Measurements from ENCODE around the gene BNC2. TPM values are rescaled to one million over a fixed set of nuclear protein-coding genes. Genes with fewer than 3 reads are reported as not detected.
"Not testable (repeated sequence)": the region's sequence is repeated elsewhere in the genome, so short reads cannot be mapped to it uniquely, and the experiment has no call there.

The BNC2 gene, protein sequence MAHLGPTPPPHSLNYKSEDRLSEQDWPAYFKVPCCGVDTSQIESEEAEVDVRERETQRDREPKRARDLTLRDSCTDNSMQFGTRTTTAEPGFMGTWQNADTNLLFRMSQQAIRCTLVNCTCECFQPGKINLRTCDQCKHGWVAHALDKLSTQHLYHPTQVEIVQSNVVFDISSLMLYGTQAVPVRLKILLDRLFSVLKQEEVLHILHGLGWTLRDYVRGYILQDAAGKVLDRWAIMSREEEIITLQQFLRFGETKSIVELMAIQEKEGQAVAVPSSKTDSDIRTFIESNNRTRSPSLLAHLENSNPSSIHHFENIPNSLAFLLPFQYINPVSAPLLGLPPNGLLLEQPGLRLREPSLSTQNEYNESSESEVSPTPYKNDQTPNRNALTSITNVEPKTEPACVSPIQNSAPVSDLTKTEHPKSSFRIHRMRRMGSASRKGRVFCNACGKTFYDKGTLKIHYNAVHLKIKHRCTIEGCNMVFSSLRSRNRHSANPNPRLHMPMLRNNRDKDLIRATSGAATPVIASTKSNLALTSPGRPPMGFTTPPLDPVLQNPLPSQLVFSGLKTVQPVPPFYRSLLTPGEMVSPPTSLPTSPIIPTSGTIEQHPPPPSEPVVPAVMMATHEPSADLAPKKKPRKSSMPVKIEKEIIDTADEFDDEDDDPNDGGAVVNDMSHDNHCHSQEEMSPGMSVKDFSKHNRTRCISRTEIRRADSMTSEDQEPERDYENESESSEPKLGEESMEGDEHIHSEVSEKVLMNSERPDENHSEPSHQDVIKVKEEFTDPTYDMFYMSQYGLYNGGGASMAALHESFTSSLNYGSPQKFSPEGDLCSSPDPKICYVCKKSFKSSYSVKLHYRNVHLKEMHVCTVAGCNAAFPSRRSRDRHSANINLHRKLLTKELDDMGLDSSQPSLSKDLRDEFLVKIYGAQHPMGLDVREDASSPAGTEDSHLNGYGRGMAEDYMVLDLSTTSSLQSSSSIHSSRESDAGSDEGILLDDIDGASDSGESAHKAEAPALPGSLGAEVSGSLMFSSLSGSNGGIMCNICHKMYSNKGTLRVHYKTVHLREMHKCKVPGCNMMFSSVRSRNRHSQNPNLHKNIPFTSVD
- total RNA-seq, result 25.8 TPM

DNA sequence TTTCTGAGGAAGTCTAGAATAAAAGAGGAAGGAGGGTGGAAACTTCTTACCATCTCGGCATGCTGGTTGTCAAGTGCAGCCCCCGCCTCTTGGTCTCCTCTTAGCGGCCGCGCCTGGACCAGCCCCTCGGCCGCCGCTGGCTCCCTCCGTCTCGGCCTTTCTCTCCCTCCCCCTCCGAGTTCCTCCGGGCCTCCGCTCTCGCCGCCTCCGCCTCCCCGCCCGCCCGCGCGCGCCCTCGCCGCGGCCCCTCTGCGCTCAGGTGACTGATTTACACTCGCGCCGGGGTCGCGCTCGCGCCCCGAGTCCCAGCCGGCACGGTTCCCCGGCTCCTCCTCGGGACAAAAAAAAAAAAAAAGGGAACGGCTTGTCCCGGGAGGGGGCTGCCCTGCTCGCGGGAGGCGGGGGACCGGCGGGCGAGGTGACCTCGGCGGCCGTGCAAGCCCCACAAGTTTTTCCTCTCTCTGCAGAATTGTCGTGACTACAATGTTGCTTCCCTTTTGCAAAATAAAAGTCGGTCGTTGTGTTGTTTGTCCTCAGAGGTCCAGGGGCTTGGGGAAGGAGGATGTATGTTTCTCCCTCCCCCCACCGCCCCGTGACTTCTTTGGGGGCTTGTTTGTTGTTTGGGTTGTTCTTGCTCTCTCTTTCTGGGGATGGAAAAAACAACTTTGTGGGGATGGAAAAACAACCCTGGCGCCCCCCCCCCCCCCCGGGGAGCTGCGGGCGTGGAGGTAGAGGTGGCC, at the start of gene BNC2:
BNC2 (minus strand) TSS at position 75 of the 740 bp plus-strand sequence; CDS start at position 53, 22 bp downstream.
- DNase-seq, result peak; percentile 85

DNA sequence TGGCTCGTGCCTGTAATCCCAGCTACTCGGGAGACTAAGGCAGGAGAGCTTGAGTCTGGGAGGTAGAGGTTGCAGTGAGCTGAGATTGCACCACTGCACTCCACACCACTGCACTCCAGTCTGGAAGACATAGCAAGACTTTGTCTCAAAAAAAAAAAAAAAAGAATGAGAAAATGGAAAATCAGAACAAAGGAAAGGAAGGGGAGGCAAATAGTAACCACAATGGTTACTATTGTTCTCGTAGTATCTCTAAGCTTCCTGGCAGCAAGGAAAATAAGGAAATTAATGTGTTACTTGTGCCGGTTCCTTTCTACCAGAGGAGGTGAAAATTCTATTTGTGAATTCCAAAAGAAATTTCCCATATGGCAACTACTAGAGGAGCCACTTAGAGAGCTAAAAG, 48.5 kb upstream of the BNC2 start:
- no peak for DNase-seq

DNA sequence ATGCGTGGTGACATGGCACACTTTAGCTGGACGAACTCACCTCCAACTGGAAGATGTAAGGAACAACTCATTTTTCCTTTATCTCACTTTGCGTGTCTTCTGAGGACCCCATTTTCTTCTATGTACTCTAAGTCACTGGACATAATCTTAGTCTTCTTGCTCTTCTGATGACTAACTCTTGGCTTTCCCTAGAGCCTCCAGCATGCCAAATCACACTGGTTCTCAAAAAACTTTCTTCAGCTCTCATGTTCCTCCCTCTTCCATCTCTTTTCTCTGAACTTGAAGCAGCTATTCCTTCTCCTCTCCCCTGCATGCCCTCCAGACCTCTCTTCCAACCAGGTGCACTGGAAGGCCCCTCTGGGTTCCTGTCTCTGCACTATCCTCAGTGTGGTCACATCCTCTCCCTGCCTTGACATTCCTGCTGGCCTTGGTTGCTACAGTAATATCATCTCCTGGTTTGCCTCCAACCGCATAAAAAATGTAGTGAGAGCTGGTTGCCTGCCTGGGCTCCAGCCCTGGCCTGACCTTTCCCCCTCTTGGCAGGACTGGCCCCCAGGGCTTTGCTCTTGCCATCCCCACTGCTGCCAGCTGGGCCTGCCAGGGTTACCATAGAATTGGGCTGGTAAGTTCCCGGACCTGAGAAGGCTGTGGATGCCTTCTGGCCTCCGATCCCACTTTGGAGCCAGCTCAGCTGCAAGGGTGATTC, 44.8 kb upstream of the BNC2 start:
- DNase-seq, result no peak

DNA sequence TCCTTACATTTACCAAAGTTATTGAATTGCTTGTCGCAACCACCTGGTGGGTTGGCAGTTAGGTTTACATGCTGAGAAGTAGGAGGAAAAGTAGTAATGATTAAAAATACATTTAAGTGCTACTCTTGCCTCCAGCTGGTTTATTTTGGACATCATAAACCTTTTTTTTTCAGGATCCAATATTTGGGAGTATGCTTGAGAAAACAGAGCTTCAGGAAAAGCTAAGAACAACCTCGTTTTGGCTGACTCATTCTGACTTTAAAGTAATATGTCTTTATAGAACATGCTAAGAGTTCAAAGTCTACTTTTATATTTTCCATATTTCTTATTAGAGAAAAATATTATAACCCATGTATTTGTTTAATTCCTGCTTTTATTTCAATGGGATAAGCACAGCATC, 41.7 kb upstream of the BNC2 start:
- DNase-seq, result no peak

DNA sequence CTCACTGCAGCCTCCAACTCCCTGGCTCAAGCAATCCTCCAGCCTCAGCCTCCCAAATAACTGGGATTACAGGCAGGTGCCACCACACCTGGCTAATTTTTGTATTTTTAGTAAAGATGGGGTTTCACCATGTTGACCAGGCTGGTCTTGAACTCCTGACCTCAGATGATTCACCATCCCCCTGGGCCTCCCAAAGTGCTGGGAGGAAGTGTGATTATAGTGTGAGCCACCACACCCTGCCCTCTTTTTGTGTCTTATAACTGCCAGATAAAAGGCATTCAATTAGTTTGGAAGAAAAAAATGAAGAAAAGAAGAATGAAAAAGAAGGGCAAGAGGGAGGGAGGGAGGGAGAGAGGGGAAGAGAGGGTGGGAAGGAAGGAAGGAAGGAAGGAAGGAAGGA, 37.7 kb upstream of the BNC2 start:
- not testable (repeated sequence) for DNase-seq

DNA sequence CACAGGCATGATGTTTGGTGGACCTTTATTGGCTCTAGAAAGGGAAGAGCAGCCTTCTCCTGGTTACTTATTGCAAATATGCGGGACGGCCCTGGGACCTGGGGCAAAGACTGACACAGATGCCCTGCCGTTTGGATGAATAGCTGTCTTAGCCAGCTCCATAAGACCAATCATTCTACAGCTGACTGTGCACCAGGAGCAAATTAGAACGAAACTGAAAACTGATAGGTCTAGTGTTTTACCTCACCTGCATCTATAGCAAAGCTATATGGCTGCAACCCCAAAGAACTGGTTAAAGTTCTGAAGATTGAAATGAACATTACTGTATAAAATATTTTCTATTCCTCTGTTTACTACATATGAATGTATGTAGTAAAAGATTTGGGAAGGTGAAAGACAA, 34.2 kb upstream of the BNC2 start:
- DNase-seq, result no peak

DNA sequence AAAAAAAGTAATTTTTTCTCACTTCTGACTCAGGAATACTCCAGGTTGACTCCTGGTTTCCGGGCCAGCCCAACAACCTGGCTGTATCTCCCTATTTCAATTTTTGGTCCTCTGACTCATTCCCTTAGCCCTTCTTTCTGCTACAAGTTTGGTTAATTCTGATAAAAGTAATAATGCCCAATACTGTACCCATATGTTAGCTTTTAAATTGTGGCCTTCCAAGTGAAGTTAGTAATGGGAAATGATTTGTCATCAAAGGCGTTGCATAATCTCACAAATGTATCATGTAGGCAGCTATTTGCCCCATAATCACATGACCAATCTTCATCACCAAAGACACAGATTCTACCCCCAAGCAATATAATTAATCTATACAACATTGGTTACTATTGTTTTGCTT, 31.1 kb upstream of the BNC2 start:
- DNase-seq, result no peak

DNA sequence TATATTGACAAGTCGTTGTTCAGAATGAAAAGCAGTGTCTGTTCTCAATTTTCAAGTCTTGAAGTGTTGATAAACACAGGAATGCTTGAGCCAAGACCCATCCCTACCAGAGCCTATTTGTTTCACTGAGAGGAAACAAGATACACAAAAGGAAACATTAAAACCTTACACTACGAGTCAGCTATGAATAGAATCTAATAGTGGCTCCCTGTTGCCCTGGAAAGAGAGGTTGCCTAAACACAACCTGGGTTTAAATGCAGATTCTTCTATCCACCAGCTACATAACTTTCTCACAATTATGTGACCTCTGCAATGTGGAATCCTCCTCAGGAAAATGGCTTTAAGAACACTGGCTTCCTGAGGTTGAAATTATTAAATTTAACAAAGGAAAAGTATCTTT, 29.1 kb upstream of the BNC2 start:
- DNase-seq, result no peak

DNA sequence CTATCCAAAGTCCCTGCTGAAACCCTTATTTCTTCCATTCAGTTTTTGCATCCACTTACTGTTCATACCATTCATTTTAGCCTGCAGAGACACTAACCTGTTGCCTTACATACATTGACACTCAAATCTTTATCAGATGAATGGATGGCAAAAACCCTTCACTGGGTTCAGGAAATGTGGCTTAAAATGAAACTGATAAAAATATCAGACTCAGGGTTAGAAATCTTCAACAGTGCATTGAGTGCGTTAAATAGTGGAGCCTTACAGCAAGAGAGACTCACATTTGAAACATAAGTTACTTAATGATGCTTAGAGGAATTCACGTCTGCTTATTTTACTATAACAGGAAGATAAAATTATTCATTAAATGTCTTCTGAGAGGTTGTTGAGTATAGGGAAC, 28.0 kb upstream of the BNC2 start:
- no peak for DNase-seq

DNA sequence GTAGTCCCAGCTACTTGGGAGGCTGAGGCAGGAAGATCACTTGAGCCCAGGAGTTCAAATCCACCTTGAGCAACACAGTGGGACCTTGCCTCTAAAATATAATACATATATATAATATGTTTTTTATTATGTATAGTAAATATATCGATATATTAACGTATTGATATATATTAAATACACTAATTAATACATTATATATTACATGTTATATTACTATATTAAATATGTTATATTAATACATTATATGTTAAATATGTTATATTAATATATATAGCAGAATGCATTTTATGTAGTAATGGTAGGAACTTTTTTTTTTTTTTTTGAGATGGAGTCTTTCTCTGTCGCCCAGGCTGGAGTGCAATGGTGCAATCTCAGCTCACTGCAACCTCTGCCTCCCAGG, 18.1 kb upstream of the BNC2 start:
- no peak for DNase-seq

DNA sequence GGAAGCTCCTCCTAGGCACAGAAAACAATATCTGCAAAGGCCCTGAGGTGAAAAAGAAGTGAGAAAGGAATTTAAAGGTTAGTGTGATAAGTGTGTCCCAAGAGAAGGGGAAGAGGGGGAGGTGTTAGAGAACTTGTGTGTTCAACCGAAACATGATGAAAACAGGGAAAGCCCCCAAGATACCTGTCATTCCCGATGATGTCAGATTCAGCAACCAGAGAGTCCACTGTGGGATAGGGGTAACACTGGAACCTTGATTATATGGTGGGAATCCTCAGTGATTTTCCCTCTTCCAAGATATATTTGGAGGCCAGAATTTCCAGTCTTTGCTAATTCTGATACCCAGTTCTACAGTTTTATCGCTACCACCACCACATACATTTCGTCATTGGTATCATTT, 15.5 kb upstream of the BNC2 start:
- DNase-seq, result no peak

DNA sequence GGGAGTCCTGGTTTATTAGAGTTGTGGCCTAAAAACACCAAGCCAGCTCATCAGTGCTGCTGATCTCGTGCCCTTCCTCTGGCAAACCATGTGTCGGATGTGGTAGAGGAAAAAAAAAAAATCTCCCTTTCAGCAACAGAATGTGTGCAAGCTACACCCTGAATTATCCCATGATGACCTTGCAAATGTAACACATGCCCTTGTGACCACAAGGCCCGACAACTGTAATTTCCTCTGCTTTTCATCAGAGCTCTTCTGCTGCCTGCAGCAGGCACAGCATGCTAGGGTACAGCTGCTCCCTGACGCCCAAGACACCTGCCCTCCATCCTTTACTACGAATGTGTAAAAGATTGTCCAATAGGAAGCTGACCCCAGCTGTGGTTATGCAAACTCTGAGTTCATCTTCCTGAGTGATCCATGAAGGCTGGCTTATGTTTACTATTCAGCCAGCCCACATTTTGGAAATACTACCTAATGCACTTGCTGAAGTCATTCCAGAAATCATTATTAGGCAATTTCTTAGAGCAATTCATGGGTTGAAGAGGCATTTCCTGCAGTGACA, 14.6 kb upstream of the BNC2 start:
- peak; percentile 51 for DNase-seq

DNA sequence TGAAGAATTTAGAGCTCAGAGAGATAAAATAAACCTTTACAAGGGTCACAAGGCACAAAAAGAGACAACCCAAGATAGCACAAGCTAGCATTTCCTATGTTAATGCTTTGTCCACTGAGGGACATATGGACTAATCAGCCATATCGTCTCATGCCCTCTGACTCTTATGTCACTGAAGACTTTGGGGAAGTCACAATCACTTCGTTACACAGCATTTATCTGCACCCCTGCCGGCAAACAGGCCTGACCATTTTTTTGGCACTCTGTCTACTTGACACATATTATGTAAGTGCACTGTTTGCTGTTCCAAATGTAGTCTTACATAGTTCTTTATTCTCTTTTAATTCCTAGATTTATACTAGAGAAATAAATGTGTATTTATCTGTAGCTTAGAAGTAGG, 13.9 kb upstream of the BNC2 start:
- DNase-seq, result no peak

DNA sequence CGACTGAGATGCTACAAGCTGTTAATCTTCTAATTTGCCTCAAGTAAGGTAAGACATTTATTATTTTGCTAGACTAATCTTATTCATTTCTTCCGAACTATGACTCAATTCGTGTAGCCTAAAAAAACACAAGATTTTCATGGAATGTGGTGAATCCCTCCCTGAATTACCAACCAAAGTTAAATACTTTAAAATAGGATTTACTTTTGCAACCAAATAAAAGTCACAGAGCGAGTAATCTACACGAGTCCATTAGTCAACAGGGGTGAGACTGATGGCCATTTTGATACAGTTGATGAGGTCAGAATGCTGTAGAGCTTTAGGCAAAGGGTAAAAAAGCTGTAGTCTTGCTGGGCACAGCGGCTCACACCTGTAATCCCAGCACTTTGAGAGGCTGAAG, 13.1 kb upstream of the BNC2 start:
- DNase-seq, result no peak

DNA sequence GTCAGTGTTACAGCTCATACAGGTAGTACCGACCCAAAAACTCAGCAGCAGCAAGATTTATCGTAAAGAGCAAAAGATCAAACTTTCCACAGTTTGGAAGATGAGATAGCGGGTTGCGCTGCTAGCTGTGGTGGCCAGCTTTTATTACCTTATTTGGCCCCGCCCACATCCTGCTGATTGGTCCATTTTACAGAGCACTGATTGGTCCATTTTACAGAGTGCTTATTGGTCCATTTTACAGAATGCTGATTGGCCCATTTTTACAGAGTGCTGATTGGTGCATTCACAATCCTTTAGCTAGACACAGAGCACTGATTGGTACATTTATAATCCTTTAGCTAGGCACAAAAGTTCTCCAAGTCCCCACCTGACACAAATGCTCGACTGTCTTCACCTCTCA, 12.0 kb upstream of the BNC2 start:
- not testable (repeated sequence) for DNase-seq

DNA sequence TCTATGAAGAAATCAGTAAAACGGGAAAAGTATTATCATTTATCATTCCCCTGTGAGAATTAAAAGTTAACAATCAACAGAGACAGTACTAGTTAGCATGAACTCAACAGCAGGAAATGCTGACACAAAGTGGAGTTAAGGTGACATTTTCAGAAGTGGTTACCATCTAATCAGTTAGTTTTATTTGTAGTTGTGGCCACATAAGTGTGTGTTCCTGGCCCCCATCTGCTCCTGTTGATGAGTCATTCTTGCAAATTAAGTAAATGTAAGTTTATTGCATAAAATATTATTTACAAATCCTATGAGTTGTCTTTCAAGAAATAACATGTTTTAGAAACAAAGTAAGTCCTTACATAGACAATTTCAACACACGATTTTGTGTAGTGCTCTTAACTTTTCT, 8.9 kb upstream of the BNC2 start:
- no peak for DNase-seq

DNA sequence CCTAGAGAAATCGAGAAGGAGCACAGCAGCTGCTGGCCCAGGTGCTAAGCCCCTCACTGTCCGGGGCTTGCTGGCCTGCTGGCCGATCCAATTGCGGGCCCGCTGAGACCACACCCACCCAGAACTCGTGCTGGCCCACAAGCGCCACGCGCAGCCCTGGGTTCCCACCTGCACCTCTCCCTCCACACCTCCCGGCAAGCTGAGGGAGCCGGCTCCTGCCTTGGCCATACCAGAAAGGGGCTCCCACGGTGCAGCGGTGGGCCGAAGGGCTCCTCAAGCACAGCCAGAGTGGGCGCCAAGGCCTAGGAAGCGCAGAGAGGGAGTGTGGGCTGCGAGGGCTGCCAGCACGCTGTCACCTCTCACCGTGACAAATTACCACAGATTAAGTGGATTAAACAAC, 6.8 kb upstream of the BNC2 start:
- DNase-seq, result no peak

DNA sequence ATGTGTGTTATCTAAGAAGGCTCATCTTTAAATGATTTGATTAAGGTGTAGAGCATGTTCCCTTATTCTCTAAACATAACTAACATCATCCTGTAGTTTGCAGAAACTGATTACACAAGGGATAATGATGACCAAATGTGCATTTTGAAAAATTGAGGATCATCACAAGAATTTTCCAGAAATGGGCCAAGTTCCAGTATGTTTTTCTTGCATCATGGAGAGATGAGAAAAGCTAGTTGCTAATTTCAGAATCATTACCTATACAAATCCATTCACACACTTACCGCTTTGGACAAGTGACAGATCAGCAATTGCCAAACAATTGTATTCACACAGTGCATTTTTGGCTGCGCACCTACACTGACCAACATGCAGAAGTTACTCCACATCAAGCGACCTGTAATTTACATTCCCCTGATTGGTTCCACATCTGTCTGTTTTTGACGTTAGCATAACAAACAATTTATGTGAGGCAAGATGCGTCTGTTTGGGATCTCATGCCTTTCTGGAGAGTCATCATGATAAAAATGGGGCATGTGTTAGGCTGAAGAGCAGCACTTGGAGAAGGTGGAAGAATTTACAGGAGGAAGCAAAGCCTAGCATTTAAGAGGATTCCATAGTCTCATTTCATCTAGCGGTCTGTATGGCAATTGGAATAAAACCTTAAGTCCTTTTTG, 2.8 kb upstream of the BNC2 start:
- peak; percentile 56 for DNase-seq

DNA sequence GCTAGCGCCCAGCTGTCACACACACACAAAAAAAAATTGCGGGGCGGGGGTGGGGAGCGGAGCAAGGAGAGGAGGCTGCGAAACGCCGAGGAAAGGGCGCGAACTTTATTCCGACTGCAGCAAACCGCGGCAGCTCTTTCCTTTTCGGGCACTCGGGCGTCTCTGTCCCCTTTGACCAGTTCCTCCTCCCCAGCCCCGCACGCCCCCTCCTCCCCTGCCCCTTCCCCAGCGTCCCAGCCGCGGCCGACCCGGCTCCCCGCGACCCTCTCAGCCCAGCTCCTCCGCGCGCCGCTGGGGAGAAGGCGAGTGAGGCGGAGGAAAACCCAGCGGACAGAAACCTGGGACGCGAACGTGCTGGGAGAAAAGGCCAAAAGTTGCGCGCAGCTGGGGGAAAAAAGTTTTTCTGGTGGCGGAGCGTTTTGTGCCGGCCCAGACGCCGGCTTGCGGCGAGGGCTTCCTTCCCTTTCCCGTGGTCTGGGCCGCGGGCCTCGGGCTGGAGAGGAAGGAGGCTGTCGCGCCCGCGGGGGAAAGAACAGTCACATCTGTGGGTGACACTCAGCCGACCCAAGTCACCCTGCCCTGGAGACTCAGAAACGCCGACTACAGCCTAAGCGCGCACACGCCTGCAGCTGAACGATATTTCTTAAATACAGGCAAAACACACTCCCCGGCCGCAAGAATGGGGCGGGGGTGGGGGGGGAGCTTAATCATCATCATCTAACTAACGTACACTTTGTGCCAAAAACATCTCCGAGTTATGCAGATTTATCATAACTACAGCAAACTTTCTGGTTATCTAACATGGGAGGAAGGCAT, 1.1 kb upstream of the BNC2 start:
- DNase-seq, result peak; percentile 72
